Erythroblast (primary cell): Measurements from ENCODE around the gene FAM131B.

Experiments
- DNase-seq, 2 experiments: peaks; one replicate each; lab custom pipeline; 2025; lab: John Stamatoyannopoulos, UW
- GATA1 ChIP-seq: IDR thresholded peaks from 2 replicates; pipeline ENCODE4 v1.6.1; 2011; ENCODE audit warnings: low read depth, mild to moderate bottlenecking, control low read depth, low read length, moderate library complexity
- POLR2A ChIP-seq: IDR thresholded peaks from 2 replicates; pipeline ENCODE4 v1.6.1; 2011; ENCODE audit warnings: mild to moderate bottlenecking, low read length

Gene FAM131B

DNA sequence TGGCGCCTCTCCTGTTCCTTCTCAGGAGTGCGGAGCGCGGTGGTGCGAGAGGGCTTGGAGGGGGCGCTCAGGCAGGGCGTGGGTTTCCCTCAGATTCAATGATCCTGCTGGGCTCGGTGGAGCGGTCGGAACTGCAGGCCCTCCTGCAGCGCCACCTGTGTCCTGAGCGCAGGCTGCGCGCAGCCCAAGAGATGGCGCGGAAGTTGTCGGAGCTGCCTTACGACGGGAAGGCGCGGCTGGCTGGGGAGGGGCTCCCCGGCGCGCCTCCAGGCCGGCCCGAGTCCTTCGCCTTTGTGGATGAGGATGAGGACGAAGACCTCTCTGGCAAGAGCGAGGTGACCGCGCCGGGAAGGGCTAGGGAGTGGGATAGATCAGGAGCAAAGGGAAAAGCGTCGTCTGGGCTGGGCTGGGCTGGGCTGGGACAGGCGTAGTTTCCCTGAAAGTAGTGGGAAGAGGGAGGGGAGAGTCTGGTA, 17.0 kb downstream of the FAM131B start:
- peak; percentile 10 to 25 for DNase-seq
- TF ChIP-seq POLR2A: no peak
- TF ChIP-seq GATA1: no peak

DNA sequence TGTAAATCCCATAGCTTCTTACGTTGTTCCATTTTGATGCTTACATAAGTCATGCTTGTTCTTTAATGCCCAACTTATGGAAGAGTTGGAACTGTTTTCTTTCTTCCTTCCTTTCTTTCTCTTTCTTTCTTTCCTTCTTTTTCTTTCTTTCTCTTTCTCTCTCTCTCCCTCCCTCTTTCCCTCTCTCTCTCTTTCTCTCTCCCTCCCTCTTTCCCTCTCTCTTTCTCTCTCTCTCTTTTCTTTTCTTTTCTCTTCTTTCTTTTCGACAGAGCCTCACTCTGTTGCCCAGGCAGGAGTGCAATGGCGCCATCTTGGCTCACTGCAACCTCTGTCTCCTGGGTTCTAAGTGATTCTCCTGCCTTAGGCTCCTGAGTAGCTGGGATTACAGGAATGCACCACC, 18.9 kb downstream of the FAM131B start:
- no peak for TF ChIP-seq POLR2A
- no peak for TF ChIP-seq GATA1
- no peak for DNase-seq

GRCh38 chr7:143341842-143342241, 20.7 kb downstream of the FAM131B start:
- no peak for DNase-seq
- TF ChIP-seq GATA1 (no peak), POLR2A (no peak)

DNA sequence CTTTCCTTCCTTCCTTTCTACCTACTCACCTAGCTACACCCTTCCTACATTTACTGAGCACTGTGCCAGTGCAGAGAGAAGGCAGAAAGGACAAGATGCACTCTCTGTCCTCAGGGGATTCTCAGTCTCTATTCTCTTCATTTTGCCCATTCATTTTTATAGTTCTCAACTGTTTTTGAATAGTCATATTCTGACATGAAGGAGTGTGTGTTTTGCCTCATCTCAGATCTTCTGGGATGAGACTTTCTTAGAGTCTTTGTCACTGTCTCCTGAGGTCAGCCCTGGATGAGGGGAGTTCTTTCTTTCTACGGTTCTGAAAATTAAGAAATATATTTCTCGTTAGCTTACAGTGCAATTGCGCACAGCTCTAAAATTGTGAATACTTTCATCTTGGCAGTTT, 25.3 kb downstream of the FAM131B start:
- DNase-seq: no peak
- TF ChIP-seq GATA1: no peak
- TF ChIP-seq POLR2A: no peak

GRCh38 chr7:143334244-143334643, 28.3 kb downstream of the FAM131B start:
- TF ChIP-seq GATA1 (no peak), POLR2A (no peak)
- no peak for DNase-seq

GRCh38 chr7:143331179-143331801, 31.2 kb downstream of the FAM131B start:
- TF ChIP-seq GATA1: no peak
- no peak for TF ChIP-seq POLR2A
- no peak for DNase-seq

GRCh38 chr7:143329471-143330170, 32.9 kb downstream of the FAM131B start:
- DNase-seq: no peak
- TF ChIP-seq POLR2A: no peak
- no peak for TF ChIP-seq GATA1

DNA sequence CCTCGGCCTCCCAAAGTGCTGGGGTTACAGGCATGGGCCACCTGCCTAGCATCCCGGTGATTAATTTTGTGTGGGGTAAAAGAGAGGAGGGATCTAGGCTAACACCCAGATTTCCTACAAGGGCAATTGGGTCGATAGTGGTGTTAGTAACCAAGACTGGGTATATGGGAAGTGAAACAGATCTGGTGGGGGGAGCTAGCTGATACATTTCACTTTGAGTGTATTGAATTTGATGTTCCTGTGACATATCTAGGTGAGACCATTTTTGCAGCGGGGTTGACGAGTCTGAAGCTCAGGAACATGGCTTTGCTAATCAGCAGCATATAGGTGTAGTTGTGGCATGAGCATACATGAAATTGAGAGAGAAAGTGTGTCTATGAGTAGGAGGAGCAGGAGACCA, 34.6 kb downstream of the FAM131B start:
- DNase-seq: no peak
- TF ChIP-seq GATA1 (no peak), POLR2A (no peak)

GRCh38 chr7:143325240-143325639, 37.3 kb downstream of the FAM131B start:
- DNase-seq: no peak
- TF ChIP-seq POLR2A (no peak), GATA1 (no peak)

DNA sequence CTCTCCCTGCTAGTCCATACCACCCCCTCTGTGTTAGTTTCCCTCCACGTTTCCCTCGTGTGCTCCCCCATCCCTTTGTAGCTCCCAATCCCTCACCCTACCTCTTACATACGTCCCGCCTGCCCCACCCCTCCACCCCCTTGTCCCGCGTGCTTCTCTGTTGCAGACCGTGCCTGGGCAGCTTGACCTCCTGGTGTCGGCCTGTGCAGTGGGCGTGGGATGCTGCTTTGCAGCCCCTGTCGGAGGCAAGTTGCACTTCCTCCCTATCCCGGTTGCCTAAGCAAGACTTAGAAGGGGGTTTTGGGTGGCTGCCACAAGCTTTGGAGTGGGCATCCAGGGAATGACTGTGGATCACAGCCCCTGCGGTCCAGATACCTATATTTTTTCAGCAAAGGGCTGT, 38.9 kb downstream of the FAM131B start:
- DNase-seq: no peak

DNA sequence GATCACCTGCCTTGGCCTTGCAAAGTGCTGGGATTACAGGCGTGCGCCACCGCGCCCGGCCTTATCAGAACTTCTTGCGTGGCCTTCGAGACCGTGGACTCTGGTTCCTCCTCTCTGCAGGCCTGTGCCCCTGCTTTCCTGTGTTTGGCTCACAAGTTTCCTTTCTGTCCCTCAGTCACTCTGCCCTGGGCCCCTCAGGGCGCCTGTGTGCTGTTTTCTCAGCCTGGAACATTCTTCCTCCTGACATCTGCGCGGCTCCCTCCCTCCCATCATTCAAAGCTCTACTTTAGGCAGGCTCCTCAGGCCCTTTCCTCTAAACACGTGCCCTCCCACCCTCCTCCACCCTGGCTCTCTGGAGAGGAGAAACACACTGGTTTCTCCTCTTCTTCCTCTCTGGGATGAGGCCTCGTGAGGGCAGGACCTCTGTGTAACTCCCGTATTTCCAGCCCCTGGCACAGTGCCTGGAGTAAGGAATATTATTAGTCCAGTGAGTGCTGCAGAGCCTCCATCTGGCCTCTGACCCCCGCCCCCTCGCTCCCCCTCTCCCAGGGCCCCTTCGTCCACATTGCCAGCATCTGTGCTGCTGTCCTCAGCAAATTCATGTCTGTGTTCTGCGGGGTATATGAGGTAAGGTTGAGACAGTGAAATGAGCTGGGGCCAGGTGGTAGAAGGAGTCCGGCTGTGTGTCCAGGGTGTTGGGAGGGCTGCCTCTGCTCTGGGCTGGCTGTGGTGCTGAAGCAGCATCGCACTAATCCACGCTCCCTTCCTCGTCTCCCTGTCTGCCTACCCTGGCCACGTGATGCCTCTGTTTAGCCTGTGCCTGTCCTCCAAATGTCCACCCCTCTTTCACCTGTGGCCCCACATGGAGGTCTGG, 39.5 kb downstream of the FAM131B start:
- TF ChIP-seq GATA1 (no peak), POLR2A (no peak)
- DNase-seq: no peak

More for the DNA sequence above, 38.9 kb downstream of the FAM131B start:
- no peak for TF ChIP-seq GATA1
- TF ChIP-seq POLR2A: no peak

DNA sequence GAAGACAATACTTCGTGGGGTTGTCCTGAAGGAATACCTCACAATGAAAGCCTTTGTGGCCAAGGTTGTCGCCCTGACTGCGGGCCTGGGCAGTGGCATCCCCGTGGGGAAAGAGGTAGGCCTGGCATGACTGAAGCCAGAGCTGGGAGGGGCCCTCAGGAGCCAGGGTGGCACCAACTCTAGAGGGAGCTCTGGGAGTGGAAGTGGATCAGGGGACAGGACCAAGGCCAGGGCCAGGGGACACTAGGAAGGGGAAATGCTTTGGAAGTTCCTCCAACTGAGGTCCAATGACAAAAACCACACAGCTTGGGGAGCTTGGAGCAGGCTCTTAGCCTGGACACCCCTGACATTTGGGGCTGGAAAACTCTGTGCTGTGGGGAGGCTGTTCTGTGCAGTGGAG, 40.8 kb downstream of the FAM131B start:
- TF ChIP-seq POLR2A: no peak
- no peak for TF ChIP-seq GATA1
- DNase-seq: no peak

DNA sequence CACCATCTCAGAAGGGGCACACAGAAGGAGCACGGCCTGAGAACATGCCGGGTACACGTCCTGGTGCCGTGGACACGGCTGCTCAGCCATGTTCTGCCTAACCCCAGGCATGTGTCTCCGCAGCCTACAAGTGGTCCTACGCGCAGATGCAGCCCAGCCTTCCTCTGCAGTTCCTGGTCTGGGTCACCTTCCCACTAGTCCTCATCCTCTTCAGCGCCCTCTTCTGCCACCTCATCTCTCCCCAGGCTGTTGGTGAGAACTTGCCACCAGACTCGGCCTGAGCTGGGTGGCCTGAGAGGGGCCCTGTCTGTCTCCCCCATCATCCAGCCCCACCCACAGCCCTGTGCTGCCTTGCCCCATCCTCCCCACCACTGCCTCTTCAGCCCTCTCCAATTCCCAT, 41.3 kb downstream of the FAM131B start:
- no peak for TF ChIP-seq POLR2A
- no peak for TF ChIP-seq GATA1
- no peak for DNase-seq

DNA sequence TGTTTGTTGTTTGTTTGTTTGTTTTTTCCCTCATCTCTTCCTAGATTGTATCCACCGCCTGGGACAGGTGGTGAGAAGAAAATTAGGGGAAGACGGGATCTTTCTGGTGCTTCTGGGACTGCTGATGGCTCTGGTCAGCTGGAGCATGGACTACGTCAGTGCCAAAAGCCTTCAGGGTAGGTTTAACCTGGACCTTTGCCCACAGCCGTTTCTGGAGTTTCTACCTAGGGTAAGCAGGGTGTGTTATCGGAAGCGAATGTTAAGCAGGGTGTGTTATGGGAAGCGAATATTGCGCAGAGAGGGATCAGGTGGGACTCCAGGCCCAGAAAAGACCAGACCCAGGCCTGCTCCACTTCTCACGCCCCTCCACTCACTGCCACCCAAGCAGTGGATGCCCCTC, 41.9 kb downstream of the FAM131B start:
- DNase-seq: no peak
- TF ChIP-seq POLR2A (no peak), GATA1 (no peak)
